Liver (tissue), 3 donors: ENCODE measurements around the gene CSKMT.

Experiments used
- CTCF ChIP-seq: fragments of 150-350 bp; IDR thresholded peaks from 2 replicates; pipeline ENCODE4 v1.5.1; 2017; ENCODE audit warnings: improper control_type of control experiment, low read depth, low read length; ENCODE audit not compliant: missing input control
- GABPA ChIP-seq, 2 donors: IDR thresholded peaks in 1 of 2; conservative IDR thresholded peaks in 1 of 2; 2 replicates each; pipeline ENCODE4 v1.6.1; 2016; ENCODE audit warnings: antibody characterized with exemption in 2 of 2, mild to moderate bottlenecking in 1 of 2, moderate library complexity in 1 of 2
- HNF4G ChIP-seq: IDR thresholded peaks from 2 replicates; pipeline ENCODE4 v1.6.1; 2016; ENCODE audit warnings: antibody characterized with exemption
- NR2F2 ChIP-seq: IDR thresholded peaks from 2 replicates; pipeline ENCODE4 v1.6.1; 2016; ENCODE audit warnings: antibody characterized with exemption
- REST ChIP-seq: IDR thresholded peaks from 2 replicates; pipeline ENCODE4 v1.6.1; 2016; ENCODE audit warnings: antibody characterized with exemption, mild to moderate bottlenecking
- TAF1 ChIP-seq: conservative IDR thresholded peaks from 2 replicates; pipeline ENCODE4 v1.6.1; 2016; ENCODE audit warnings: antibody characterized with exemption, mild to moderate bottlenecking
- TF ChIP-seq, protein P1 (sequence below): IDR thresholded peaks from 2 replicates; pipeline ENCODE4 v1.6.1; 2016; ENCODE audit warnings: antibody characterized with exemption
- donor health status: healthy.
- donor health status: healthy.

DNA sequence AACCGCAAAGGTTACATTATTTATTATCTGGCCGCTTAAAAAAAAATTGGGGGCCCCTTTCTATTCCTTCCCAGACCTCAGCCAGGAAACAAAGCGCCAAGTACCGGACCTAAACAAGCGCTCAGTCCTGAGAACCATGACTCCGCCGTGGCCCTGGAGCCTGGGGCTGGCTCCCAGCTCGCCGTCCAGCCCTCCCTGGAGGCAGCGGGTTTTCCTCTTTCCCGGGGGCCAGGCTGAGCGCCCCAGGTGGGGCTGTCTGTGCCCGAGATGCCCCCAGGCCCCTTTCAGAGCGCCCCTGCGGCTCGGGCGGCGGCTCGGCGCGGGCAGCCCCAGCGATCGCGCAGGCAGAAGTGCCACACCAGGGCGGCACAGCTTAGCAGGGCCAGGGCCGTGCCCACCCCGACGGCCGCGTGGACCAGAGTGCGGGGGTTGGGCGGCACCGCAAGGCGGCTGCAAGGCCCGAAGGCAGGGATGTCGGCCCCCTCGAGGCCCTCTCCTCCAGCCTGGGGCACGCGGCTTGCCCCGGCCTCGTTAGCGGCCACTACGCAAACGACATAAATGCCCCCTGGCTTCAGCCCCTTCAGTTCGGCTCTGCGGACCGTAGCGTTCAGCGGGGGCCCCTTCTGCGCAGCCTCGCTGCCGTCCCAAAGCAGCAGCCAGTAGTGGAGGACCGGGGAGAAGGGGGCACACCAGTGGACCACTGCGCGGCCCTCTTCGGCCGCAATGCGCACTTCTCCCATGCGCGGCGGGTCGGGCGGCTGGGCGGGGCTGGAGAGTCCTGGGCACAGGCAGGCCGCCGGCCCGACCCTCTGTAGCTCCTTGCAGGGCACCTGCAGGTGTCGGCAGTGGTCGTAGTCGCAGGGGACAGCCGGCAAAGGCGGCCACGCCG is 22.6 kb downstream of the CSKMT start:
- no peak for TF ChIP-seq CTCF
- no peak for TF ChIP-seq HNF4G
- no peak for TF ChIP-seq NR2F2
- no peak for TF ChIP-seq GABPA (IDR thresholded peaks at IDR 0.05 in 1 of 2, conservative IDR thresholded peaks at IDR 0.05 in 1 of 2)
- TF ChIP-seq, protein P1, sequence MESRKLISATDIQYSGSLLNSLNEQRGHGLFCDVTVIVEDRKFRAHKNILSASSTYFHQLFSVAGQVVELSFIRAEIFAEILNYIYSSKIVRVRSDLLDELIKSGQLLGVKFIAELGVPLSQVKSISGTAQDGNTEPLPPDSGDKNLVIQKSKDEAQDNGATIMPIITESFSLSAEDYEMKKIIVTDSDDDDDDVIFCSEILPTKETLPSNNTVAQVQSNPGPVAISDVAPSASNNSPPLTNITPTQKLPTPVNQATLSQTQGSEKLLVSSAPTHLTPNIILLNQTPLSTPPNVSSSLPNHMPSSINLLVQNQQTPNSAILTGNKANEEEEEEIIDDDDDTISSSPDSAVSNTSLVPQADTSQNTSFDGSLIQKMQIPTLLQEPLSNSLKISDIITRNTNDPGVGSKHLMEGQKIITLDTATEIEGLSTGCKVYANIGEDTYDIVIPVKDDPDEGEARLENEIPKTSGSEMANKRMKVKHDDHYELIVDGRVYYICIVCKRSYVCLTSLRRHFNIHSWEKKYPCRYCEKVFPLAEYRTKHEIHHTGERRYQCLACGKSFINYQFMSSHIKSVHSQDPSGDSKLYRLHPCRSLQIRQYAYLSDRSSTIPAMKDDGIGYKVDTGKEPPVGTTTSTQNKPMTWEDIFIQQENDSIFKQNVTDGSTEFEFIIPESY = no peak
- no peak for TF ChIP-seq TAF1
- TF ChIP-seq REST = no peak
